Uterus (tissue), 2 donors: ENCODE results near the gene B9D2.
A peak's percentile ranks its signal among the peaks of the same experiment; 100 is the strongest.

Experiments
- POLR2A ChIP-seq, 2 donors: fragments of 450-650 bp; IDR thresholded peaks; one replicate each; pipeline ENCODE4 v1.6.1; 2016; ENCODE audit warnings: antibody characterized with exemption in 2 of 2, mild to moderate bottlenecking in 1 of 2, moderate library complexity in 1 of 2
- TF ChIP-seq, protein P1 (sequence below), 4 experiments: fragments of 200-600 bp in 2 of 4; fragments of 450-650 bp in 2 of 4; sonication (generic) in 2 of 4; IDR thresholded peaks; one replicate each; pipeline ENCODE4 v1.5.1; 2016 to 2019; ENCODE audit warnings: antibody characterized with exemption in 4 of 4, mild to moderate bottlenecking in 2 of 4, moderate library complexity in 1 of 4

- TF ChIP-seq, protein P1, sequence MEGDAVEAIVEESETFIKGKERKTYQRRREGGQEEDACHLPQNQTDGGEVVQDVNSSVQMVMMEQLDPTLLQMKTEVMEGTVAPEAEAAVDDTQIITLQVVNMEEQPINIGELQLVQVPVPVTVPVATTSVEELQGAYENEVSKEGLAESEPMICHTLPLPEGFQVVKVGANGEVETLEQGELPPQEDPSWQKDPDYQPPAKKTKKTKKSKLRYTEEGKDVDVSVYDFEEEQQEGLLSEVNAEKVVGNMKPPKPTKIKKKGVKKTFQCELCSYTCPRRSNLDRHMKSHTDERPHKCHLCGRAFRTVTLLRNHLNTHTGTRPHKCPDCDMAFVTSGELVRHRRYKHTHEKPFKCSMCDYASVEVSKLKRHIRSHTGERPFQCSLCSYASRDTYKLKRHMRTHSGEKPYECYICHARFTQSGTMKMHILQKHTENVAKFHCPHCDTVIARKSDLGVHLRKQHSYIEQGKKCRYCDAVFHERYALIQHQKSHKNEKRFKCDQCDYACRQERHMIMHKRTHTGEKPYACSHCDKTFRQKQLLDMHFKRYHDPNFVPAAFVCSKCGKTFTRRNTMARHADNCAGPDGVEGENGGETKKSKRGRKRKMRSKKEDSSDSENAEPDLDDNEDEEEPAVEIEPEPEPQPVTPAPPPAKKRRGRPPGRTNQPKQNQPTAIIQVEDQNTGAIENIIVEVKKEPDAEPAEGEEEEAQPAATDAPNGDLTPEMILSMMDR (IDR thresholded peaks at IDR 0.05), result peak in 1 of 4 experiments; percentile 21
- no peak for TF ChIP-seq POLR2A (IDR thresholded peaks at IDR 0.05)
Observed at GRCh38 chr19:41377977-41378709, 14.2 kb upstream of the B9D2 start.
